ENCODE data around the gene KLK7.

The KLK7 gene

GRCh38 chr19:50983625-50984292 is at the start of gene KLK7:
Gene KLK7, minus strand, starts transcription at chr19:50983917. Its CDS starts 1,518 bp downstream, at chr19:50982399.
- FAIRE-seq, result no peak

GRCh38 chr19:51031880-51032225 is 48.1 kb upstream of the KLK7 start:
- FAIRE-seq, result no peak

DNA sequence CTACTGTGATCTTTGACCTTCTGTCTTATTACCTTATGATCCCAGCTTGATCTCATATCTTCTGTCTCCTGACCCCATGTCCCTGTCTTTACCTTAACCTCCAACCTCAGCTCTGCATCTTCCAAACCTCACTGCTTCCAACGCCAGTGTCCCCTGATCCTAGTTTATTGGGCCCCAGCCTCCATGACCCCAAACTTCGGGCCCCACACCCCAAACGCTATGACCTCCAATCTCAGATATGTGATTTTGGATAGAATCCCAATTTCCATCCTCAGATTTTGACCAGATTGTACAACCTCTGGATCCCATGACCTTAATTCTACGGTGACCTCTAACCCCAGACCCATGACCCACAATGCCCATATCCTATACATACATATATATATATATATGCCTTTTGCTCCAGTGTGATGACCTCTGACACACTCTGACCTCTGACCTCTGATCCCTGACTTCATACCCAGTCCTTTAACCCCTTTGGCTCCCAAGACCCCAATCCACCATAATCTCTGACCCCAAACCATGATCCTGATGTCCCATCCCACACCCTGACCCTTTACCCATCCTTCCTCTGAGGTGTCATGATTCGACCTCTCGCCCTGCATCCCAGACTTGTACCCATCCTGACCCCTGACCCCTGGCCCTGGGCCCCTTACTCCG is 47.6 kb upstream of the KLK7 start:
- FAIRE-seq, result no peak

DNA sequence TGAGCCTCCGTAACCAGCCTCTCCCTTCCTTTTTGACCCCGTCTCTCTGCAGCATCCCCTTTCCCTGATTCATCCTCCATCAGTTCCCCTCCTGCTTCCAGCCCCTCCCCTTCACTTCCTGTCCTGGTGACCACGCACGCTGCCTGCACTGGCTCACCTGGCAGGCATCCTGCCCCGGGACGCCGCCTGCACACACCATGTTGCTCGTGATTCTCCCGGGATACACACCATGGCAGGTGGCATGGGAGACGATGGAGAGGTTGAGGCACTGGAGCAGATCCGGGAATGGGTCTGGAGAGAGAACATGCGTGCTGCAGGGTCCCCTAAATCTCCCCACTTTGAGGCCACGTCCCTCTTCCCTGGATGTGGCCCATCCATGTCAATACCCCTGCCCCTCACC is 46.9 kb upstream of the KLK7 start:
- no peak for FAIRE-seq

- no peak for FAIRE-seq
Observed at GRCh38 chr19:51029718-51030117, 46.0 kb upstream of the KLK7 start.

GRCh38 chr19:51027873-51028272 is 44.2 kb upstream of the KLK7 start:
- FAIRE-seq, result no peak

GRCh38 chr19:51027126-51027806 is 43.5 kb upstream of the KLK7 start:
- no peak for FAIRE-seq

GRCh38 chr19:51026554-51026831 is 42.8 kb upstream of the KLK7 start, which contains the start of gene KLK11:
Gene KLK11, minus strand, starts transcription at chr19:51026616. Its CDS starts 985 bp downstream, at chr19:51025631.
- no peak for FAIRE-seq

GRCh38 chr19:51025809-51026553 is 42.3 kb upstream of the KLK7 start:
- no peak for FAIRE-seq

GRCh38 chr19:51025401-51025800 is 41.7 kb upstream of the KLK7 start:
- FAIRE-seq, result no peak

GRCh38 chr19:51024924-51025323 is 41.2 kb upstream of the KLK7 start:
- FAIRE-seq, result no peak

GRCh38 chr19:51023946-51024345 is 40.2 kb upstream of the KLK7 start:
- no peak for FAIRE-seq

GRCh38 chr19:51022526-51022925 is 38.8 kb upstream of the KLK7 start:
- no peak for FAIRE-seq

DNA sequence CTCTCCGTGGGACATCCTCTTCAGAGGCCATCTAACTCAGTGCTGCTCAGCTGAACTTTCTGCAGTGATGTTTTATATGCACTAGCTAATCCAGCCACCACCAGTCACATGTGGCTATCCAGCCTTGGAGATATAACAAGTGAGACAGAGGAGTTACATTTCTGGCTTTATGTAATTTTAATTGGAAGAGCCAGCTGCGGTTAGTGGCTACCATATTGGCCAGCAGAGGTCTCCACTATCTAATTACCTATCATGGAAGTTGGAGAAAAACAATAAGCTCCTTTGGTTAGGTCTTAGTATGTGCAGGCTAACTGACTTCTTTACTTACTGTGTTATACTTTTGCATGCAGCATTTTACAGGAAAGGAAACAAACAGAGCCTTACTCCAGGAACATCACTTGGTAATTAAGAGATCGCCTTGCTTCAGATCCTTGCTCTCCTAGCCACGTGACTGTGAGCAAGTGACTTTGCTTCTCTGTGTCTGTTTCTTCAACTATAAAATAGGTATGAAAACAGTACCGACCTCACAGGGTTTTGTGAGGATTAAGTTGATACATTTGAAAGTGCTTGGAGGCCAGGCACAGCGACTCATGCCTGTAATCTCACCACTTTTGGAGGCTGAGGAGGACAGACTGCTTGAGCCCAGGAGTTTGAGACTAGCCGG is 37.4 kb upstream of the KLK7 start:
- no peak for FAIRE-seq

DNA sequence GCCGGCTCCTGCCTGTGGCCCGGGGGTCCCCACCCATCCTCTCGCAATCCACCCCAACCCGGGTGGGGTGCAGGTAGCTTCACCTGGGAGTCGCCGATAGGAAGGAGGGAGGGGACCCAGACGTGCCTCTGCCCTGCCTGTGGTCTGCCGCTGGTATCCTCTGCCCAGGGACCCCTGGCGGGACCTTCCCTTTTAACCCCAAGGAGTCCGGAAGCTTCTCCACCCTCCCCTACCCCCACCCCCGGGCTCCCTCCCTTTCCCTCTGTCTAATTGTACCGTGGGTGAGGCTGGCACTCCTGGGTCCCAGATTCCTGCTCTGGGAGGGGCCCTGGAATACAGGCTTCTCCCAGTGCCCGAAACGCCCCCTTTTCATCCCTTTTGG is 35.8 kb upstream of the KLK7 start, which contains the start of gene KLK10:
Gene KLK10, minus strand, starts transcription at position 166 of the 382 bp plus-strand sequence. CDS start 579 bp downstream, outside the sequence.
- no peak for FAIRE-seq

DNA sequence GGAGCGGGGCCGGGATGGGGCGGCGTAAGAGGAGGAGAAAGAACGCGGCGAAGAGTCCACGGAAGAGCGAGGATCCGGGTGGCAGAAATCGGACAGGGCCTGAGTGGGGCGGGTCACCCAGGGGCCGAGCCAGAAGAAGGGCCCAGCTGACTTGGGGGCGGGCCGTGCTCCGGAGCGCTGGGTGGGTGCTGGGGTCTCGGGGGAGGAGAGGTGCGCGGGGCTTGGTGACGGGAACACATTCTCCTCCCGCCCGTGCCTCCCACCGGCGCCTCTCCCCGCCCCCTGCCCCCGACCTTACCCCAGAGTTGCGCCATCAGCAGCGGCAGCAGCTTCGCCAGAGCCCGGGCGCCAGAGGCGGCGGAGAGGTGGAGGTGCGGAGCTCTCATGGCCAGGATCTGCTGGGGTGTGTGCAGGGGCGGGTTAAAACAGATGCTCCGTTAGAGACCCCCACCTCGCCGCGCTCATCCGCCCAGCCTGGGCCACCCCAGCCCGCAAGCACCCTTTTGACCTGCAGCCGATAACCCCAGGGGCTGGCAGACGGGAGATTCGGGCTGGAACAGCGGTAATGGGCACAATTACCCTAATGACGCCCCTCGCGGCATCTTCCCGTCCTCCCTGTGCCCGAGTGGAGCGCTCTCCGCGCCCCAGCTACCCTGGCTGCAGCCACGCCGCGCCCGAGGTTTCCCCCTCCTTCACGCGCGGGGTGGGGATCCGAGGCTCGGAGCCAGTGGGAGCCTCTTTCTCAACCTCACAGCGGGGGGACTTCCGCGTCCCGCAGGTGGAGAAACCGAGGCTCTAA is 35.2 kb upstream of the KLK7 start:
- no peak for FAIRE-seq

DNA sequence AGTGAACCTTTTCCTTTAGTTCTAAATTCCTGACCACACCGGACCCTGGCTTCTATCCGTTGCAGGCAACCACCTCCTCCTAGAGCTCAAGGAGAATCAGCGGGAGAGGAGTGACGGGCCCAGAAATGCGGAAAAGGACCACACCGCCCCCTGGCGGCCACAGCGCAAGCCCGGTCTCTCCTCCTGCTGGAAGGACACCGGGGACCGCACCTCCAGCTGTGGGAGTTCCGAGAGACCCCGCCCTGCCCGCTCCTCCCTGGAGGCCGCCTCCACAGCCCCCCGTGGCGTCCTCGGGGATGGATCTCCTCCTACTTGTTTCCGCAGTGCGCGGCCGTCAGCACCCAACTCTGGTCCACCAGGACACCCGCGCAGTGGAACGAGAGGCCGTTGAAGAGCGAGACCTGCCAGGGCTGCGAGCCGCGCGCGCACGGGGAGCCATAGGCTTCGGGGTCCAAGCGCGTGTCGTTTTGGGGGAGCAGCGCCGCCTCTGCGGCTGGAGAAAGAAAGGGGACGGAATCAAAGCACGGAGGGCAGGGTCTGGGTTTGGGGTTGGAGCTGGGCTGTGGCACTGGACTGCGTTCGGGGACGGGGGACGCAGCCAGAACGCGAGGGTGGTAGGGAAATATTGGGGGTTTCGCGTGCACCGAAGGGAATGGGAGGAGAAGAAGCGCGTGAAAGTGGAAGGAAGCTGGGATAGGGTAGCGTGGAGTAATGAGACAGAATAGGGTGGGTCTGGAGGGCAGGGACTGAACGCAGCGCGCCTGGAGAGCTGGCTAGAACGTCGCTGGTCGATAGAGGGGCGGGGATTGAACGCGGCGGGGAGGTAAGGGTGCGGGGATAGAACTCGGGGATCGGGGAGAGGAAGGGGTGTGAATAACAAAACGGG is 33.3 kb upstream of the KLK7 start:
- FAIRE-seq, result no peak

DNA sequence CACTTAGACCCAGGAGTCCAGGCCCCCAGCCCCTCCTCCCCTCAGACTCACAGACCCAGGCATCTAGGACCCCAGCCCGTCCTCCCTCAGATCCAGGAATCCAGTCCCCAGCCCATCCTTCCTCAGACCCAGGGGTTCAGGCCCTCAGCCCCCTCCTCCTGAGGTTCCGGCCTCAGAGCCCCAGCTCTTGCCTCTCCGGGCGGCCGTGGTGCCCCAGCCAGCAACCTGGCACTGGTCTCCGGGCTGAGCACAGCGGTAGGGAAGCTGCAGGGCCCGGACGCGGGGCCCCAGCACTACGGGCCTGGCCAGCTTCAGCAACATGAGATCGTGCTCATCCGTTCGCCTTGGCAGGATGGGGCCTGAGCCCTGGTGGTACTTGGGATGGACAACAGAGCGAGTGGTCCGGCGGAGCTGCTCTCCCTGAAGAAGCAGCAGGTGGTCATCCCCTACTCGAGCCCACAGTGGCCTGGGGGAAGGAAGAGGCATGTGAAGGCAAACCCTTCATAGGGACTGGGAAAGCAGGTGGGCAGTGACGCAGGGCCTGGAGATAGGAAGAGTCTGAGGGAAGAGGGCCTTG is 32.1 kb upstream of the KLK7 start:
- no peak for FAIRE-seq

DNA sequence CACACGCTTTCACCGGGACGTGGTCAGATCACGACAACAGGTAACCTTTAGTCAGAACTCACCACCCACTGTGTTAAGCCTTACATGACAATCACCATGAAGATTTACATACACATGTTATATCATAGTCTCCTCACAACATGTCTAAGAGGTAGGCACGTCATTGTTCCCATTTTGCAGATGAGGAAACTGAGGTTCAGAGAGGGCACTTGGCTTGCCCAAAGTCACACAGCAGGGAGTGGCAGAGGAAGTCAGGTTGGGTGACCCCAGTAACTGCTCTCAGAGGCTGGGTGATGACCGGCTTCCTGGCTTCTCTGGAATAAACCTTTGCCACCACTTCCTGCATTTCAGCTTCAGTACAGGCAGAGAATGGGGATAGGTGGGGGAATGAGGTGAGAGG is 30.5 kb upstream of the KLK7 start:
- FAIRE-seq, result no peak

- FAIRE-seq, result no peak
Observed at GRCh38 chr19:51012661-51013190, 29.0 kb upstream of the KLK7 start.

Data from islet of Langerhans (tissue), 1 donor.